ENCODE measurements around the gene COL23A1.
"Not testable (repeated sequence)": the region's sequence is repeated elsewhere in the genome, so short reads cannot be mapped to it uniquely, and the experiment has no call there.

The COL23A1 gene

DNA sequence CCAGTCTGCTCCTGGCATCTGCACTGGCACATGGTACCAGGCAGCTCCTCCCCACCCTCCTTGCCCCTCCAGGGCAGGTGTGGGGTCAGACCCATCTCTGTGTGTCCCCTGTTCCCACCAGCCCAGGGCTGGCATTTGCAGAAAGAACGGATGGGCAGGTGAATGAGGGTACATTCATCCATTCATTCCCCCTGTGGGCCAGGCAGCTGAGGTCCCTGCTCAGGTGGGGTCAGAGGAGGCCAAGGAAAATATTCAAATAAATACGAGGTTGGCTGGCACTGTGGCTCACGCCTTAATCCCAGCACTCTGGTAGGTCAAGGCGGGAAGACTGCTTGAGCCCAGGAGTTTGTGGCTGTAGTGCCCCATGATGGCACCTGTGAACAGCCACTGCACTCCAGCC is 332.5 kb downstream of the COL23A1 start:
- H3K27me3 Mint-ChIP-seq: no peaks in the 10 kb centered on the region
- no peak overlapping the region for H3K27ac Mint-ChIP-seq
- no peaks in the 10 kb centered on the region for H3K36me3 Mint-ChIP-seq
- H3K4me3 Mint-ChIP-seq: no peak overlapping the region
- no peaks in the 10 kb centered on the region for H3K4me1 Mint-ChIP-seq
- no peaks in the 10 kb centered on the region for H3K9me3 Mint-ChIP-seq

DNA sequence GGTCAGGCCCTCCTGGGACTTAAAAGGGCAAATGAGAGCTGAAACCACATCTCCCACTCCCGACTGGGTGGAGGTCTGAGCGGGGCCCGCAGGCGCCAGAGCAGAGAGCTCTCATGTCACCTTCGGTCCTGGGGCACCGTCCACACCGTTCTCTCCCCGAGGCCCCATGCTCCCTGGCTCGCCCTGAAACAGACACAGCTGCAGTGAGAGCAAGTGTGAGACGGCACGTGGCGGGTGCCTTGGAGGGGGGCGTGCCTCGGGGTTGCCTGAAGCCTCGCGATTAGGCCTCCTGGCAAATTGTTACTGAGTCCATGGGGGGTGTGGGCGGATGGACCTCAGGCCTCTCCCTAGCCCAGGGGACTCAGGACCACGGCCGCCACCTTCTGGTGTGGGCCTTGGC is 333.4 kb downstream of the COL23A1 start:
- no peaks in the 10 kb centered on the region for H3K4me1 Mint-ChIP-seq
- no peak overlapping the region for H3K4me3 Mint-ChIP-seq
- H3K27ac Mint-ChIP-seq: no peak overlapping the region
- no peaks in the 10 kb centered on the region for H3K9me3 Mint-ChIP-seq
- no peaks in the 10 kb centered on the region for H3K36me3 Mint-ChIP-seq
- no peaks in the 10 kb centered on the region for H3K27me3 Mint-ChIP-seq

DNA sequence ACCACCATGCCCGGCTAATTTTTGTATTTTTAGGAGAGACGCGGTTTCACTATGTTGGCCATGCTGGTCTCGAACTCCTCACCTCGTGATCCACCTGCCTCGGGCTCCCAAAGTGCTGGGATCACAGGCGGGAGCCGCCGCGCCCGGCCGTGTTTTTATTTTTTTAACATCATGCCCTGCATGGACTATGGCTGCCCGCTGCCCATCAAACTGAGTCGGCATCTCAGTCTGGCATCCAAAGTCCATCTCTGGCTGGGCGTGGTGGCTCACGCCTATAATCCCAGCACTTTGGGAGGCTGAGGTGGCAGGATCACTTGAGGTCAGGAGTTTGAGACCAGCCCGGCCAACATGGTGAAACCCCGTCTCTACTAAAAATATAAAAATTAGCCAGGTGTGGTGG is 336.6 kb downstream of the COL23A1 start:
- H3K36me3 Mint-ChIP-seq, H3K4me3 Mint-ChIP-seq, H3K27me3 Mint-ChIP-seq, H3K9me3 Mint-ChIP-seq, H3K4me1 Mint-ChIP-seq, H3K27ac Mint-ChIP-seq: not testable (repeated sequence)

DNA sequence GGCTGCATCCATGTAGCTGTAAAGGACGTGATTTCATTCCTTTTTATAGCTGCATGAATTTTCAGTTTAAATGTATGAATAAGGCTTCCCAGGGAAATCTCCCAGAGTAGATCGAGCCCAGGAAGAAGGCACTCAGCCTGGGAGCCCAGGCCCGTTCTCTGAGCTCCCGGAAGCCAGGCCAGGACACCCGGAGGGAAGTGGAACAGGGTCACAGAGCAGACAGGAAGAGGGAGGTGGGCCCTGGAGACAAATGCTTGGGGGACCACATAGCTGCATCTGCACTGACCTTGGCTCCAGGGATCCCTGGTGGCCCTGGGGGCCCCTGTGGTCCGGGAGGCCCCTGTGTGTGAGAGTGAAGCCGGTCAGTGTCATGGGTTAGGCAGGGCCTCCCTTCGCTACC is 337.9 kb downstream of the COL23A1 start:
- H3K27ac Mint-ChIP-seq: peak overlapping the region; percentile 35
- peaks cover 6% of the 10 kb centered on the region for H3K4me1 Mint-ChIP-seq
- no peaks in the 10 kb centered on the region for H3K36me3 Mint-ChIP-seq
- no peaks in the 10 kb centered on the region for H3K27me3 Mint-ChIP-seq
- no peak overlapping the region for H3K4me3 Mint-ChIP-seq
- H3K9me3 Mint-ChIP-seq: no peaks in the 10 kb centered on the region

DNA sequence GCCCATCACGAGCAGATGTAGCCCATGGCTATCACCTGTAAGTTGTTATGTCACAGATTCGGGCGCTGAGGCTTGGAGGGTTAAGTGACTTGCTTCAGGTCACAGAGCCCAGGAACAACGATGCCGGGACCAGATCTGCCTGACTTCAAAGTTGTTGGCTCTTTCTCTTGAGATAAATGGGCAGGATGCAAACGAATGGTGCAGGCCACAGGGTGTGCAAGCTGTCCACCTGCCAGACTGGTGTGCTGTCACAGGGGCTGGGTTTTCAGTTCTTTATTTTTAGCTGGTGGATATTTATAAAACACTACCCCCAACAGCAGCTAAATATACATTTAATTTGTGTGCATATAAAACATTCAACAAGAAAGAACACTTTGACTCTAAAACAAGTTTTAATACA is 339.9 kb downstream of the COL23A1 start:
- H3K27ac Mint-ChIP-seq: no peak overlapping the region
- no peaks in the 10 kb centered on the region for H3K27me3 Mint-ChIP-seq
- no peaks in the 10 kb centered on the region for H3K9me3 Mint-ChIP-seq
- peaks cover 9% of the 10 kb centered on the region for H3K4me1 Mint-ChIP-seq
- no peak overlapping the region for H3K4me3 Mint-ChIP-seq
- no peaks in the 10 kb centered on the region for H3K36me3 Mint-ChIP-seq

GRCh38 chr5:178249191-178249989 is 340.8 kb downstream of the COL23A1 start:
- peak overlapping the region; percentile 71 for H3K27ac Mint-ChIP-seq
- H3K36me3 Mint-ChIP-seq: no peaks in the 10 kb centered on the region
- H3K4me1 Mint-ChIP-seq: peaks cover 9% of the 10 kb centered on the region
- H3K4me3 Mint-ChIP-seq: peak overlapping the region; percentile 37
- no peaks in the 10 kb centered on the region for H3K9me3 Mint-ChIP-seq
- H3K27me3 Mint-ChIP-seq: no peaks in the 10 kb centered on the region

GRCh38 chr5:178248750-178249149 is 341.4 kb downstream of the COL23A1 start:
- H3K4me3 Mint-ChIP-seq: no peak overlapping the region
- H3K4me1 Mint-ChIP-seq: peaks cover 9% of the 10 kb centered on the region
- H3K9me3 Mint-ChIP-seq: no peaks in the 10 kb centered on the region
- H3K36me3 Mint-ChIP-seq: no peaks in the 10 kb centered on the region
- H3K27me3 Mint-ChIP-seq: no peaks in the 10 kb centered on the region
- no peak overlapping the region for H3K27ac Mint-ChIP-seq

GRCh38 chr5:178247481-178248456 is 342.4 kb downstream of the COL23A1 start:
- Mint-ChIP-seq H3K36me3 (no peaks in the 10 kb centered on the region), H3K4me3 (no peak overlapping the region), H3K4me1 (peaks cover 9% of the 10 kb centered on the region), H3K9me3 (no peaks in the 10 kb centered on the region), H3K27ac (no peak overlapping the region), H3K27me3 (no peaks in the 10 kb centered on the region)

GRCh38 chr5:178246624-178247279 is 343.4 kb downstream of the COL23A1 start:
- Mint-ChIP-seq H3K36me3 (no peaks in the 10 kb centered on the region), H3K9me3 (no peaks in the 10 kb centered on the region), H3K4me3 (no peak overlapping the region), H3K4me1 (peaks cover 14% of the 10 kb centered on the region), H3K27ac (no peak overlapping the region), H3K27me3 (no peaks in the 10 kb centered on the region)

DNA sequence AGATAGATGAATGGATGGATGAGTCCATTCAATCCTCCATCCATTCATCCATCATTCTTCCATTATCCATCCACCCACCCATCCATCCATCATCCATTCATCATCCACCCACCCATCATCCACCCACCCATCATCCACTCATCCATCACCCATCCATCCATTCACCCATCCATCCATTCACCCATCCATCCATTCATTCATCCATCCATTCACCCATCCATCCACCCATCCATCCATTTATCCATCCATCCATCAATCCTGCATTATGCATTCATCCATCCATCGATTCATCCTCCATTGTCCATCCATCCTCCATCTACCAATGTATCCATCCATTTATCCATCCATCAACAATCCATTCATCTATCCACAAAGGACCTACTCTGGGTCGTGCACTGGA is 344.8 kb downstream of the COL23A1 start:
- Mint-ChIP-seq H3K36me3 (no peaks in the 10 kb centered on the region), H3K27ac (no peak overlapping the region), H3K4me1 (peaks cover 24% of the 10 kb centered on the region), H3K27me3 (no peaks in the 10 kb centered on the region), H3K9me3 (no peaks in the 10 kb centered on the region), H3K4me3 (no peak overlapping the region)

GRCh38 chr5:178244576-178244975 is 345.6 kb downstream of the COL23A1 start:
- Mint-ChIP-seq H3K27ac (no peak overlapping the region), H3K4me1 (peaks cover 27% of the 10 kb centered on the region), H3K9me3 (no peaks in the 10 kb centered on the region), H3K36me3 (no peaks in the 10 kb centered on the region), H3K4me3 (no peak overlapping the region), H3K27me3 (no peaks in the 10 kb centered on the region)

- H3K4me3 Mint-ChIP-seq: no peak overlapping the region
- H3K36me3 Mint-ChIP-seq: no peaks in the 10 kb centered on the region
- no peak overlapping the region for H3K27ac Mint-ChIP-seq
- peaks cover 34% of the 10 kb centered on the region for H3K4me1 Mint-ChIP-seq
- no peaks in the 10 kb centered on the region for H3K9me3 Mint-ChIP-seq
- no peaks in the 10 kb centered on the region for H3K27me3 Mint-ChIP-seq
These were observed 347.8 kb downstream of the COL23A1 start for GRCh38 chr5:178242416-178242815.

- peaks cover 36% of the 10 kb centered on the region for H3K4me1 Mint-ChIP-seq
- no peak overlapping the region for H3K27ac Mint-ChIP-seq
- H3K36me3 Mint-ChIP-seq: no peaks in the 10 kb centered on the region
- H3K4me3 Mint-ChIP-seq: no peak overlapping the region
- H3K27me3 Mint-ChIP-seq: no peaks in the 10 kb centered on the region
- H3K9me3 Mint-ChIP-seq: no peaks in the 10 kb centered on the region
These were observed 348.4 kb downstream of the COL23A1 start for GRCh38 chr5:178241688-178242231.

GRCh38 chr5:178241231-178241663 is 348.9 kb downstream of the COL23A1 start:
- peak overlapping the region; percentile 78 for H3K27ac Mint-ChIP-seq
- H3K27me3 Mint-ChIP-seq: no peaks in the 10 kb centered on the region
- H3K4me1 Mint-ChIP-seq: peaks cover 36% of the 10 kb centered on the region
- H3K9me3 Mint-ChIP-seq: no peaks in the 10 kb centered on the region
- no peaks in the 10 kb centered on the region for H3K36me3 Mint-ChIP-seq
- H3K4me3 Mint-ChIP-seq: peak overlapping the region; percentile 62

DNA sequence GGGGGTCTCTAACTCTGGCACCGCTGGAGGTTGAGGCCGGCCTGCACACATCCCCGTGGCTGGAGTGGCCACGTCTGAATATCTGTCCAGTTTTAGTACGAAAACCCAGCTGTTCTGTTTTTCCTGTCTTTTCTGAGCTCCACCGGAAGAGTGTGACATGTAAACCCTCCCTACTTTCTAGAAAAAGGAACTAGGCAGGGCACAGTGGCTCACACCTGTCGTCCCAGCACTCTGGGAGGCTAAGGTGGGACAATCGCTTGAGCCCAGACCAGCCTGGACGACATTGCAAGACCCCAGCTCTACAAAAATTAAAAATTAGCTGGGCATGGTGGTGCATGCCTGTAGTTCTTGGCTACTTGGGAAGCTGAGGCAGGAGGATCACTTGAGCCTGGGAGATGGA is 349.4 kb downstream of the COL23A1 start:
- Mint-ChIP-seq H3K36me3 (no peaks in the 10 kb centered on the region), H3K27me3 (no peaks in the 10 kb centered on the region), H3K4me1 (peaks cover 36% of the 10 kb centered on the region), H3K27ac (peak overlapping the region; percentile 78), H3K9me3 (no peaks in the 10 kb centered on the region), H3K4me3 (peak overlapping the region; percentile 62)
